Dendritic cell treated with granulocyte-macrophage colony-stimulating factor and Interleukin-4, amounts not matched to agents 40 ng/mL and 50 ng/mL, for 4 days (primary cell): ENCODE results near the gene APOL1.
"Not testable (repeated sequence)": the region's sequence is repeated elsewhere in the genome, so short reads cannot be mapped to it uniquely, and the experiment has no call there.

Experiments
- H3K27ac Mint-ChIP-seq: one replicate; pipeline ENCODE4 v1.8.0; 2022; ENCODE audit warnings: mild to moderate bottlenecking, mixed read lengths
- H3K27me3 Mint-ChIP-seq: one replicate; pipeline ENCODE4 v1.8.0; 2022; ENCODE audit warnings: mild to moderate bottlenecking, mixed read lengths
- H3K36me3 Mint-ChIP-seq: one replicate; pipeline ENCODE4 v1.8.0; 2022; ENCODE audit warnings: low read depth, mixed read lengths
- H3K4me1 Mint-ChIP-seq: one replicate; pipeline ENCODE4 v1.8.0; 2022; ENCODE audit warnings: low read depth, mixed read lengths
- H3K4me3 Mint-ChIP-seq: one replicate; pipeline ENCODE4 v1.8.0; 2022; ENCODE audit warnings: mild to moderate bottlenecking, moderate library complexity, mixed read lengths
- H3K9me3 Mint-ChIP-seq: one replicate; pipeline ENCODE4 v1.8.0; 2022; ENCODE audit warnings: mixed read lengths
- intact Hi-C: fragments of 100-400 bp; cut with micrococcal nuclease; formaldehyde crosslinking; loops from one replicate; pipeline ENCODE4 v1.15.0; 2022

Gene APOL1, protein sequence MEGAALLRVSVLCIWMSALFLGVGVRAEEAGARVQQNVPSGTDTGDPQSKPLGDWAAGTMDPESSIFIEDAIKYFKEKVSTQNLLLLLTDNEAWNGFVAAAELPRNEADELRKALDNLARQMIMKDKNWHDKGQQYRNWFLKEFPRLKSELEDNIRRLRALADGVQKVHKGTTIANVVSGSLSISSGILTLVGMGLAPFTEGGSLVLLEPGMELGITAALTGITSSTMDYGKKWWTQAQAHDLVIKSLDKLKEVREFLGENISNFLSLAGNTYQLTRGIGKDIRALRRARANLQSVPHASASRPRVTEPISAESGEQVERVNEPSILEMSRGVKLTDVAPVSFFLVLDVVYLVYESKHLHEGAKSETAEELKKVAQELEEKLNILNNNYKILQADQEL

DNA sequence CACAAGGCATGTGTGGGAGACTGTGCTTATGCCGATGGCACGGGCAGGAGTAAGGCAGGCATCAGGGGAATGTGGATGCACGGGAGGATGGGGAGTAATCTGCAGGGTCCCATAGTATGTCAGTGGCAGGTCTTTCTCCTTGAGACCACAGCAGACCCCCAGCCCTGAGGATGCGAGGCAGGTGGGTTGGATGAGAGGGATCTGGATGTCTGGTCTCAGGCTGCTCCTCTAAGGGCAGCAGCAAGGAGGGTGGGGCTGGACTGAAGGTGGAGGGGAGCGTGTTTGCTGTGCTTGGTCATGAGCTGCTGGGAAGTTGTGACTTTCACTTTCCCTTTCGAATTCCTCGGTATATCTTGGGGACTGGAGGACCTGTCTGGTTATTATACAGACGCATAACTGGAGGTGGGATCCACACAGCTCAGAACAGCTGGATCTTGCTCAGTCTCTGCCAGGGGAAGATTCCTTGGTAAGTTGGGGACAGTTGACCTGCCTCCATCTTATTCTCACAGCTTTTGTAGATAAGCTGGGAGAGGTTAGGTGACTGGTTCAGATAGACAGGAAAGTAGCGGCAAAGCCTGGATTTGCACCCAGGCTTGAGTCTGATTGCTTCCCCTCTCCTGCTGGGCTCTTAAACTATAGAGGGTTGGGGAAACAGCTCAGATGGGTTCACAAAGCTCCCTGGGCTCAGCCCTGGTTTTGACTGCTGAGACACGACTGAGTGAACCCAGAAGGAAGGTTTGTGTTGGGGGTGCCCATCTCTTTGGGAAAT lies at the start of gene APOL1:
Gene APOL1, plus strand, starts transcription at position 380 of the 769 bp plus-strand sequence. CDS start 1,823 bp downstream, outside the sequence.
- Mint-ChIP-seq H3K27me3 (no peaks in the 10 kb centered on the region), H3K9me3 (no peaks in the 10 kb centered on the region), H3K4me3 (peak within 1 kb of the TSS; percentile 86), H3K36me3 (peaks cover 20% of the 10 kb centered on the region), H3K27ac (peak within 1 kb of the TSS; percentile 86), H3K4me1 (peaks cover 58% of the 10 kb centered on the region)
- intact Hi-C loops: no loop called here

DNA sequence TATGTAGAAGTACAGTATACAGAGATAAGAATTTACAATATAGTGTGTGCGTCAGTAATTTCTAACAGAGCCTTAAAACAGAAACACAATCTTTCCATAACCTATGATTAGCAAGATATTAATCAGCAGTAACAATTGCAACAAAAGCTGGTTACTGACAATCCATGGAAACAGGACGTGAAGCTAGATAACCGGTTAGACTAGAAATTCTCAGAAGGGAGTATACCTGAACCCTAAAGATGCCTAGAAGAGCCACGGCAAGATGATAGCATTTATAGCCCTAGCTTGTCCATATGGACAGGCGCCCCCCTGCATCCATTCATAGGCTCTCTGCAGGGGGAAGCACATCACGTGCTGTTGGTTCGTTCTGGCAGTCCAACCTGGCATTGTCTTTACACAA lies 49.5 kb upstream of the APOL1 start:
- H3K4me1 Mint-ChIP-seq: peaks cover 98% of the 10 kb centered on the region
- intact Hi-C loops, H3K9me3 Mint-ChIP-seq, H3K27me3 Mint-ChIP-seq, H3K4me3 Mint-ChIP-seq: not testable (repeated sequence)
- peaks cover 31% of the 10 kb centered on the region for H3K36me3 Mint-ChIP-seq
- H3K27ac Mint-ChIP-seq: peak overlapping the region; percentile 84

DNA sequence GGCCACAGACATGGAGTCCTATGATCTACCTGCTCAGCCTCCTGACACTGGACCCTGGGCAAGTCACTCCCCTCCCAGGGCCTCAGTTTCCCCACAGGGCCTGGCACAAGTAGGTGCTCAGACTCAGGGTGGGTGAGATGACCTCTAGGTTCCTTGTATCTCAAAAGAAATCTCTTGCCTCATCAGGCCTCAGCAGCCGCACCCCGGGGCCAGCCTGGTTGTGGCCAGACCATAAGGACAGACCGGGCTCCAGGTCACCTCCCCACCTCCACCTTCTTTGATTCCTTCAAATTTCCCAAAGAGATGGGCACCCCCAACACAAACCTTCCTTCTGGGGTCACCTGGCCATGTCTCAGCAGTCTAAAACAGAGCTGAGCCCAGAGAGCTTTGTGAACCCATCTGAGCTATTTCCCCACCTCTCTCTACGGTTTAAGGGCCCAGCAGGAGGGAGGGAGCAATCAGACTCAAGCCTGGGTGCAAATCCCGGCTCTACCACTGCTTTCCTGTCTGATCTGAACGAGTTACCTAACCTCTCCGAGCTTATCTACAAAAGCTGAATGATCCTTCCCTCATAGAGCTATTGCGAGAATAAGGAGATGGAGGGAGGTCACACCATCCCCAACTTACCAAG lies 48.8 kb upstream of the APOL1 start:
- peaks cover 3% of the 10 kb centered on the region for H3K9me3 Mint-ChIP-seq
- peaks cover 98% of the 10 kb centered on the region for H3K4me1 Mint-ChIP-seq
- peaks cover 24% of the 10 kb centered on the region for H3K36me3 Mint-ChIP-seq
- H3K27me3 Mint-ChIP-seq: no peaks in the 10 kb centered on the region
- H3K4me3 Mint-ChIP-seq: peak overlapping the region; percentile 31
- peak overlapping the region; percentile 36 for H3K27ac Mint-ChIP-seq
- intact Hi-C loops: no loop called here

DNA sequence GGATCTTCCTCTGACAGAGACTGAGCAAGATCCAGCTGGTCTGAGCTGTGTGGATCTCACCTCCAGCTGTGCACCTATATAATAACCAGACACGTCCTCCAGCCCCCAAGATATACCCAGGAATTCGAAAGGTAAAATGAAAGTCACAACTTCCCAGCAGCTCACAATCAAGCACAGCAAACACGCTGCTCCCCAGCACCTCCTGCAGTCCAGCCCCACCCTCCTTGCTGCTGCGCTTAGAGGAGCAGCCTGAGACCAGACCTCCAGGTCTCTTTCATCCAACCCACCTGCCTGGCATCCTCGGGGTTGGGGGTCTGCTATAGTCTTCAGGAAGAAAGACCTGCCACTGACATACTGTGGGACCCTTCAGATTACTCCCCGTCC lies 48.3 kb upstream of the APOL1 start:
- no peaks in the 10 kb centered on the region for H3K27me3 Mint-ChIP-seq

DNA sequence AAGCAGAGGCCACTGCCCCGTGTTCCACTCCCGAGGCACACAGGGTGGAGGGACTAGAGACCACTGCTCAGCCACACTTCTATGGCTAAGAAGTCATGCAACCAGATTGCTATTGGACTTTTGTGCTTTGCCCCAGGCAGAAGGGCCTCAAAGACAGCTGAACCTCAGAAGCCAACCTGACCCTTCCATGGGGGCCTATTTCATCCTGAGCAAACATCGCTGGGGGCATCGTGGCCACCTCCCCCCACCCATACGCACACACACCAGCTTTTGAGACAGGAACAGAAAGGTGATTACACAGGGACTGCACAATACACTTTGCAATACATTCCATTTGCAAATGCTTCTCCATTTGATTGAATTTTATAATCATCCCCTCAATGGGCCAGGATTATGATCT lies 47.4 kb upstream of the APOL1 start:
- peak overlapping the region; percentile 15 for H3K27ac Mint-ChIP-seq
- H3K27me3 Mint-ChIP-seq, intact Hi-C loops: not testable (repeated sequence)

More for the DNA sequence above, 48.3 kb upstream of the APOL1 start:
- Mint-ChIP-seq H3K9me3 (peaks cover 8% of the 10 kb centered on the region), H3K4me1 (peaks cover 98% of the 10 kb centered on the region), H3K36me3 (peaks cover 19% of the 10 kb centered on the region), H3K4me3 (peak overlapping the region; percentile 31), H3K27ac (peak overlapping the region; percentile 36)
- intact Hi-C loops: no loop called here

DNA sequence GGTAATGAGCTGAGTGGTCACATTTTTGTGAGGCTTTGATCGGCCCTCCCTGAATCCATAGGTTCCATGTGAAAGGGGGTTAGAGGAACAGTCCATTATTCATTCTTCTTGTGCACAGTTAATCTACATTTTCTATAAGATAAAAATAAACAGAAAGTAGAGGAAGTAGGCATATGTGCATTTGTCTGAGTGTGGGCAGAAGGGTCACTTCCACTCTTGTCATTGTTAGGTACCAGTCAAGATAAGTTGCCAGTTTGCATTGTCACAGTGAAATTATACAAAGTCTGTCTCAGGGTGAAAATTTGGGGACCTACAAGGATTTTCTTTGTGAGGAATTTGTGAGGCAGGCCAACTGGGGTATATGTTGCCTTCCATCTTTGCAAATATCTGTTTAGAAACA lies 46.7 kb upstream of the APOL1 start:
- Mint-ChIP-seq H3K27me3 (no peaks in the 10 kb centered on the region), H3K4me1 (peaks cover 97% of the 10 kb centered on the region), H3K27ac (peak overlapping the region; percentile 15), H3K4me3 (no peak overlapping the region), H3K9me3 (peaks cover 8% of the 10 kb centered on the region), H3K36me3 (peaks cover 3% of the 10 kb centered on the region)
- intact Hi-C loops: no loop called here

More for the DNA sequence above, 47.4 kb upstream of the APOL1 start:
- peaks cover 97% of the 10 kb centered on the region for H3K4me1 Mint-ChIP-seq
- H3K9me3 Mint-ChIP-seq, H3K4me3 Mint-ChIP-seq, H3K36me3 Mint-ChIP-seq: not testable (repeated sequence)

DNA sequence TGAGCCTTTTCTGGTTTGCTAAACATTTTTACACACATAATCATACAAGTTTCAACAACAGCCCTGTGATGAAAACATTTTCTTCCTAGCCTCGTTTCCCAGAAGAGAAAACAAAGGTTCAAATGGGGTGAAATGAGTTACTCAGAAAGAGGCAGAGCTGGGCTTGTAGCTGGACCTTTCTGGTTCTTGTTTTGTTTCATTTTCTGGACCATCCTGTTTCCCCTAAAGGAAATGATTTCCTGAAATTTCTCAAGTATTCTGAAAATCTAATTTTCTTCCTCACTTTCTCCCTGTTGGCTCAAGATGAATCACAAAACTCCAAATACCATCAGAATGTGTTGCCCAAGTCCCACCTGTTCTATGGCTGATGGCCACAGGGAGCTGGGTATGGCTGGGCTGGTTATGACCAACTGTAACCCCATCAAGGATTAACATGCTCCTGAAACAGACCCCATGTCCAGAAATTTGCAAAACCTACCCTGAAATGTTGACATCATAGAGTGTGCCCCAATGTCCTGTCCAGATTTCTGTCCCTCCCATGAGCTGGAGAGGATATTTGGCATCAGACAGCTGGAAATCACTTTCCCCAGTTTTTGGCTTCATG lies 44.7 kb upstream of the APOL1 start:
- no peaks in the 10 kb centered on the region for H3K36me3 Mint-ChIP-seq
- peak overlapping the region; percentile 92 for H3K27ac Mint-ChIP-seq
- intact Hi-C loops: no loop called here
- peaks cover 8% of the 10 kb centered on the region for H3K9me3 Mint-ChIP-seq
- no peaks in the 10 kb centered on the region for H3K27me3 Mint-ChIP-seq
- H3K4me3 Mint-ChIP-seq: no peak overlapping the region
- H3K4me1 Mint-ChIP-seq: peaks cover 97% of the 10 kb centered on the region

DNA sequence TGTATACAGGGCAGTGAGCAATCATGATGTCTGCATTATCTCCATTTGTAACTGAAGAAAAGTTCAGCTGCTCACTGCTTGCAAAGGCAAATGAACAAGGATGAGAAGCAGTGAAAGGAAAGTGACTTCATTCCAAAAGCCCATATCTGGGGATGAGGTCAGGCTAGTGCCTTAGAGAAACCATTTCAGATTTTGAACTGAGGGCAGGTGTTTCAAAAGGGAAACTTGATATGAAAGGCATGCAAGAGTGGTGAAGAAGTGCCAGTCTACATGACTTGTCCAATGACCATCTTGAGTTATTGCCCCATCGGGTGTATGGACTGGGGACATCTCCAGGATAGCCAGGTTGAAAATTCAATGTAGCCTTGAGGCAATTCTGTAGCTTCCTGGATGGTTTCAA lies 44.0 kb upstream of the APOL1 start:
- H3K27ac Mint-ChIP-seq: peak overlapping the region; percentile 92
- H3K27me3 Mint-ChIP-seq: no peaks in the 10 kb centered on the region
- peaks cover 97% of the 10 kb centered on the region for H3K4me1 Mint-ChIP-seq
- intact Hi-C loops: no loop called here
- peaks cover 8% of the 10 kb centered on the region for H3K9me3 Mint-ChIP-seq
- H3K4me3 Mint-ChIP-seq: peak overlapping the region; percentile 7
- H3K36me3 Mint-ChIP-seq: no peaks in the 10 kb centered on the region

DNA sequence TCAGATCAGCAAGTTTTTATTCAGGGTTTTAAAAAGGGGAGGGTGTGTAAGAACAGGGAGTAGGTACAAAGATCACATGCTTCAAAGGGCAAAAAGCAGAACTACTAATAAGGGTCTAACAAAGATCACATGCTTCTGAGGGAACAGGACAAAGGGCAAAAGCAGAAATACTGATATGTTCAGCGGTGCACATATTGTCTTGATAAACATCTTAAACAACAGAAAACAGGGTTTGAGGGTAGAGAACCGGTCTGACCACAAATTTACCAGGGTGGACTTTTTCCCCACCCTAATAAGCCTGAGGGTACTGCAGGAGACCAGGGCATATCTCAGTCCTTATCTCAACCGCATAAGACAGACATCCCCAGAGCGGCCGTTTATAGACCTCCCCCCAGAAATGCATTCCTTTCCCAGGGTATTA lies 43.4 kb upstream of the APOL1 start:
- H3K9me3 Mint-ChIP-seq, H3K36me3 Mint-ChIP-seq, intact Hi-C loops, H3K27me3 Mint-ChIP-seq: not testable (repeated sequence)
- H3K4me1 Mint-ChIP-seq: peaks cover 97% of the 10 kb centered on the region
- H3K4me3 Mint-ChIP-seq: peak overlapping the region; percentile 17
- H3K27ac Mint-ChIP-seq: peak overlapping the region; percentile 92

DNA sequence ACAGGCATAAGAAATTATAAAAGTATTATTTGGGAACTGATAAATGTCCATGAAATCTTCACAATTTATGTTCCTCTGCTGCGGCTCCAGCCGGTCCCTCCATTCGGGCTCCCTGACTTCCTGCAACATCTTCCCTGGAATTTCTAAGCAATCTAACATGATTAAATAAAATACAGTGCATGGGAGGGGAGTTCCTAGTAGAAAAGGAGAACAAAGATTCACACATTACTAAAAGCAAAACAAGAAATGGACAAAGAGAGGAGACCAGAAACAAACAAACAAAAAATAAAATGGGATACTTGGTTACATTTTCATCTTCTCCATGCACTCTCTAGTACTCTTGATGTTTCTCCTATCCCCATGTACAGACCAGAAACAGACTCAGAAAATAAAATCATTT lies 42.7 kb upstream of the APOL1 start:
- Mint-ChIP-seq H3K36me3 (no peaks in the 10 kb centered on the region), H3K27me3 (no peaks in the 10 kb centered on the region), H3K27ac (peak overlapping the region; percentile 92), H3K4me3 (peak overlapping the region; percentile 72), H3K4me1 (peaks cover 91% of the 10 kb centered on the region), H3K9me3 (peaks cover 8% of the 10 kb centered on the region)
- intact Hi-C loops: no loop called here

DNA sequence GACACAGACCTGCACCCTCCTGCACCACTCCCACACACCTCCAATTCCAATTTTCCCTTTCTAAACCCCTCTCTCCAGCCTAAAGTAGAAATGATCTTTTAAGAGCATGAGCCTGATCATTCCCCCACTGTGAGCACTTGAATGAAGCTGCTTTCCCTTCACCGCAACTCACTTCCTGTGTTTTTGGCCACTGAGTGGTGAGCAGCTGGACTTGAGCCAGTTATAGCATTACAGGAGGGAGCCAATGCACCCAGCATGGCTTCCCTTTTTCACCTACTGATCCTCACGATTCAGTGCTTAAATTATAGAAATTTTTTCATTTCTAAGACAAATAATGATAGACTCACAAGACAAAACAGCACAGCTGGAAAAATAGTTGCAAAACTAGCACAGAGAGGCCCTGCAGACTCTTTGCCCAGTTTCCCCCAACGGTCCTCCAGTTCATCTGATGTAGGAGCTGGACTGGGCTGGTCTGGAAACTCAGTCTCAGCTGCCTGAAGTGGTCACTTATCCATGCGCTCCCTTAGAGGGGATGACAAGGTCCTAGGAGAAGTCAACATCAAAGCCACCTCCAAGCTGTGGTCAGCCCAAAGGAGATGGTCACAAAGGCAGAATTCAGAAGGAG lies 41.6 kb upstream of the APOL1 start:
- H3K27ac Mint-ChIP-seq: peak overlapping the region; percentile 92
- H3K4me3 Mint-ChIP-seq: peak overlapping the region; percentile 72
- peaks cover 85% of the 10 kb centered on the region for H3K4me1 Mint-ChIP-seq
- H3K27me3 Mint-ChIP-seq: no peaks in the 10 kb centered on the region
- intact Hi-C loops: no loop called here
- peaks cover 8% of the 10 kb centered on the region for H3K9me3 Mint-ChIP-seq
- H3K36me3 Mint-ChIP-seq: no peaks in the 10 kb centered on the region

DNA sequence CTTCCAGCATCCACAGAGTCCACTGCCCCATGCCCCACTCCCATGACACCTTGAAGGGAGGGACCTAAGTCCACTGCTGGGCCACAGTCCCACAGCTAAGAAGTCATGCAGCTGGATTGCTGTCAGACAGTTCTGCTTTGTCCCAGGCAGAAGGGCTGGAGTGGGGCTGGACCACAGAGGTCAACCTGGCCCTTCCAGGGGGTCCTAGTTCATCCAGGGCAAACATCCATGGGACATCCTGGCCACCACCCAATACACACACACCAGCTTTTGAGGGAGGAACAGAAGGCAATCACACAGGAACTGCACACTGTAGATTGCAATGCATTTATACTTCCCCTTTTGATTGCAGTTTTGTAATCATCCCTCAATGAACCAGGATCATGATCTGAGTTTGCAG lies 40.0 kb upstream of the APOL1 start:
- no peaks in the 10 kb centered on the region for H3K36me3 Mint-ChIP-seq
- intact Hi-C loops: no loop called here
- H3K27ac Mint-ChIP-seq: peak overlapping the region; percentile 92
- no peak overlapping the region for H3K4me3 Mint-ChIP-seq
- peaks cover 75% of the 10 kb centered on the region for H3K4me1 Mint-ChIP-seq
- H3K27me3 Mint-ChIP-seq: no peaks in the 10 kb centered on the region
- peaks cover 8% of the 10 kb centered on the region for H3K9me3 Mint-ChIP-seq

DNA sequence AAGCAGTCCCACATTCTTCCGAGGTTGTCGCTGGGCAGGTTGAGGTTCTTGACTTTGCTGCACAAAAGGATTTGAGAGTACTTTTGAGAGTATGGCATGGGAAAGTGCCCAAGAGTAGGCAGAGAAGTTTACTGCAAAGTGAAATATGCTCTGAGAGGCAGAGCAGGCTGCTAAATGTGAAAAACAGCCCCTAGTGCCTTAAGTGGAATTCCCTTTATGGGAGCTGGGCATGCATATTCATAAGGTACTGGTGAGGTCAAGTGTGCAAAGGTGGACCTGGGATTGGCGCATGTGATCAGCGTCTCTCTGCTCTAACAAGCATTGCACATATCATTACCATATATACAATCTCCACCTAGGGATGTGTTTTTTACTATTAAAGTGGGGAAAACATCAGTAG lies 39.3 kb upstream of the APOL1 start:
- H3K36me3 Mint-ChIP-seq: no peaks in the 10 kb centered on the region

More for the DNA sequence above, 39.3 kb upstream of the APOL1 start:
- Mint-ChIP-seq H3K27ac (peak overlapping the region; percentile 92), H3K4me3 (no peak overlapping the region), H3K9me3 (peaks cover 8% of the 10 kb centered on the region), H3K4me1 (peaks cover 75% of the 10 kb centered on the region), H3K27me3 (no peaks in the 10 kb centered on the region)
- intact Hi-C loops: no loop called here
